GM11168 (cell line): Measurements from ENCODE around the gene OR1L6.

Experiments
- in situ Hi-C: fragments of 300-500 bp; cut with MboI; formaldehyde crosslinking; loops from one replicate; pipeline ENCODE4 v1.12.0; 2022; ENCODE audit warnings: low sequenced_read_pairs; ENCODE audit not compliant: unreplicated experiment

OR1L6 gene, protein sequence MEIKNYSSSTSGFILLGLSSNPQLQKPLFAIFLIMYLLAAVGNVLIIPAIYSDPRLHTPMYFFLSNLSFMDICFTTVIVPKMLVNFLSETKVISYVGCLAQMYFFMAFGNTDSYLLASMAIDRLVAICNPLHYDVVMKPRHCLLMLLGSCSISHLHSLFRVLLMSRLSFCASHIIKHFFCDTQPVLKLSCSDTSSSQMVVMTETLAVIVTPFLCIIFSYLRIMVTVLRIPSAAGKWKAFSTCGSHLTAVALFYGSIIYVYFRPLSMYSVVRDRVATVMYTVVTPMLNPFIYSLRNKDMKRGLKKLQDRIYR

DNA sequence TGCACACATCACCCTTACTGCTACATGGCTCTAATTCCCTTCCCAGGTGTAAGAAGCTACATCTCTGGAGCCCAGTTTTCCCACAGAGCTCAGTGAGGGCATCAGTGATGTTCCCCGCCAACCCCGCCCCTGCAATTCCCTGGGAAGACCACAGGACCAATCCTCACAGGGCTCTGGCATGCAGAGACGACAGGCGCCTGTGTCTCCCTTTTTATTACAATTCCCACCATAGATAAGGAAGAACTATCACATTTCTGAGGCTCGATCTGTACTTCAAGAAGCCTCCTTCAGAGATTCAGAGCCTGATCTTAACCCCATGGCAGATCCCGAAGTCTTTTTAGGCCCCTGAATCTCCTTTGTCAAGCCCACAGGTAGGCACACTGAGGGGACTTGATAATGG lies at the start of gene OR1L6:
OR1L6 (plus strand) TSS at position 301 of the 400 bp plus-strand sequence. CDS start 7,545 bp downstream, outside the sequence.
- in situ Hi-C loops = no loop called here

DNA sequence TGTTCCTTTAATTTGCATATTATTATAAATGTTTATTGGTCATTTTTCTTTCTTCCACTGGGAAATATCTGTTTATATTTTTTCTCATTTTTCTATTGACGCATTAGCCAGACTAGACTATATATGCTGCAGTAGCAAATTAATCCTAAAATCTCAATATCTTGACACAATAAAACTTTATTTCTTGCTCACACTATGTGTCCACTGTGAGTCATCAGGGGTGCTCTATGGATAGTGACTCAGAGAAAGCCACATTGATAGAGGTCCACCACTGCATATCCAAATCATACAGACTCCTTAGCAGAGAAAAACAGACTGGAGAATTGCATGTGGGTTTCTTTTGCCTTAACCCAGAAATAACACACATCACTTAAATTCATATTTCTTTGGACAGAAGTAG lies 46.4 kb upstream of the OR1L6 start:
- in situ Hi-C loops = no loop called here

GRCh38 chr9:122718038-122718437 lies 24.1 kb upstream of the OR1L6 start:
- in situ Hi-C loops = no loop called here

DNA sequence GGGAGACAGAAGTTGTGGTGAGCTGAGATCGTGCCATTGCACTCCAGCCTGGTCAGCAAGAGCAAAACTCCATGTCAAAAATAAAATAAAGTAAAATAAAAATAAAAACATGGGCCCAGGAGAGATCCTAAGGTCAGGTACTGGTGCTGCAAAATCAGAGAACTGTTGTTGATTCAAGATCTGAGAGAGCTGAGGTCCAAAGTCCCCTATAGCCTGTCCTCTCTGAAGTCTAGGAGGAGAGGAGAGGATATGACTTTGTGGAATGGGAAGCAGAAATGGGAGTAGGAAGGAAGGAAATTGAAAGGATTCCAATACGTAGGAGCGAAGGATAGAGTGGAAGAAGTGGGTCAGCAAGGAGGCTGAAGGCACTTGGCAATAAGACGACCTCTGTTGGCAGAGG lies 22.9 kb upstream of the OR1L6 start:
- in situ Hi-C loops = no loop called here

DNA sequence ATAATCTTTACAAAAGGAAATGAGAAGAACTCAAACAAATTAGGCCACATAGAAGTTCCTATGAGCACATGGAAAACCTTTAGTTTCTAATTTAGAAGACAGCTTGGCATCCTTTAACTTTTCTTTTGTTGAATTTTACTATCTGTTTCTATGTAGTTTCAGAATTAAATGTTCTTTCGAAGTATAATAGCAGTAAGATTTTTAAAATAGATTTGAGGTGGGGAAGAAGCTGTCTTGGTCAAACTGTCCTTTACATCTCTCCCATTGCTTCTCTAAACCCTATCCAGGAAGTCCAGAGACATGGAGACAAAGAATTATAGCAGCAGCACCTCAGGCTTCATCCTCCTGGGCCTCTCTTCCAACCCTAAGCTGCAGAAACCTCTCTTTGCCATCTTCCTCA lies 18.4 kb upstream of the OR1L6 start, which contains the start of gene OR1L4:
OR1L4 (plus strand) TSS at position 301 of the 400 bp plus-strand sequence; CDS start at position 301, 0 bp downstream.
- in situ Hi-C loops = no loop called here

- in situ Hi-C loops = no loop called here
Measured at GRCh38 chr9:122754825-122755224, 12.7 kb downstream of the OR1L6 start.

DNA sequence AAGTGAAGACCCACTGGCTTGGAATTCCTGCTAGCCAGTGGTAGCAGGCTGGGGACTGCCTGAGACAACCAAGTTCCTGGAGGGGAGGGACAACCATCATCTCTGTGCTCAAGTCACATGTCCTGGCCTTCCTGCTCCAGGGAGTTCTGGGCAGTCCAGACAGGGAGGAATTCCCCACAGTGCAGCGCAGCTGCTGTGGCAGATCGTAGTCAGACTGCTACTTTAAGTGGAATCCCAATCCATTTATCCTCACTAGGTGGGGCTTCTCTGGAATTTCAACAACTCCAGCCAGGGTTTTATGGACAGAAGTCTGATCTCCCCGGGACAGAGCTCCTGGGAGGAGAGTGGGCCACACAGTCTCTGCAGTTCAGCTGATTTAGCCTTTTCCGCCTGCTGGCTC lies 25.7 kb downstream of the OR1L6 start:
- in situ Hi-C loops = no loop called here

DNA sequence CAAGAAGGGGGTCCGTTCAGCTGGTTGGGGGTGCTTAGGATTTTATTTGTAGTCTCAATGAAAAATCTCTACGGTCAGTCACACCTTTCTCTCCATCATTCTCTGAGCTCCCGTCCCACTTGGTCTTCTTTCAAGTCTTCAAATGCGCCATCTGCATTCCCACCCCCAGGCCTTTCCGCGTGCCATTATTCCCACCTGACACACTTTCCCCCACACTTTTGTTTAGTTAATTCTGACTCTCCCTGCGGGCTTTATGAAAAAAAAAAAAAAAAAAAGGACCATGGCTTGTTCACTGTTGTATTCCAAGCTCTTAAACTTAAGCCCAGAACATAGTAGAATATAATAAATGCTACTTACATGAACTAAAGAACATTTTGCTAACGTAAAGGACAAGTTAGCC lies 34.9 kb downstream of the OR1L6 start:
- in situ Hi-C loops = no loop called here

DNA sequence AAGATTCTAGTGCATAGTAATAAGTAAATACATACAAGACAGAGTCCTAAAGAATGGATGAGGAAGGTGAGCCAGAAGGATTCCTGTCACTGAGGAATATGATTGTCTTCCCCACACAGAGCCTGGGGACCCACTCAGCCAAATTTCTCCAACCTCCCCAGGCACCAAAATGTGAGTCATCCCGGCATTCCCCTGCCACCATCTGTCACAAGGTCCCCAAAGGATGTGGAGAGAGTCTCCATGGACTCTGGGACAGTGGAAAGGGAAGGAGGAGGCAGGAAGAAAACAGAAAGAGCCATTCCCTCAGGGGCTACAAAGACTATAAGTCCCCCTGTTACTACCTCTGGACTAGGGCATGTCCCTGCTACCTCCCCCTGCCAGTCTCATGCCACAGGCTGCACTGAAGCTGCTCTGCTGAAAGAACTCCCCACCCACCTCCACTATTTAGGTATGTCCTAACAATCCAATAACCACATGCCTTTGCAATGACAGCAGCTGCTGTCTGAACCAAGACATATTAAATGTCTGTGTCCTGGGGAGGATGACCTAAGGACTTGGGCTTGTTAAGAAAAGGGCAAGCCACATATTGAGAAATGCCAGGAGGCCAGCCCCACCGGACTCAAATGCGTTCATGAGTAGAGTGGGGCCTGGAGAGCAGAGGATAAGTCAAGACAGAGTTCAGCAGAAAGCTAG lies 36.0 kb downstream of the OR1L6 start:
- in situ Hi-C loops = no loop called here

GRCh38 chr9:122779181-122779580 lies 37.1 kb downstream of the OR1L6 start:
- in situ Hi-C loops = no loop called here

- in situ Hi-C loops = no loop called here
Measured at GRCh38 chr9:122780026-122780425, 37.9 kb downstream of the OR1L6 start.

DNA sequence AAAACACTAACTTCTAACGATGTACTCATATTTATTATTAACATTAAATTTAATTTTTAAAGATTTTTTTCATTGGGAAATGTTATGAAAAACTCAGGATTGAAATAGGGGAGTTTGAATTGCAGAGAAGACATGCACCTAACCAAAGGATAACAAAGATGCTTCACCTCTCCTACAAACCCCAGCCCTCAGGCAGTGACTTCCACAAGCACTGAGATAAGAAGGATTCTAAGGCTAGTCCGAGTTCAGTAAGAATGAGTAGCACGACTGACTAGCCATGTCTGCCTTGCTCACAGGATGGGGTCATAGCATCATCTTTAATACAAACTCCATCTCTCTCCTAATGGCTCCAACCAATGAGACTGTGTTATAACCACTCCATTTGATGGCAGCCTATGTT lies 39.6 kb downstream of the OR1L6 start:
- in situ Hi-C loops = no loop called here

DNA sequence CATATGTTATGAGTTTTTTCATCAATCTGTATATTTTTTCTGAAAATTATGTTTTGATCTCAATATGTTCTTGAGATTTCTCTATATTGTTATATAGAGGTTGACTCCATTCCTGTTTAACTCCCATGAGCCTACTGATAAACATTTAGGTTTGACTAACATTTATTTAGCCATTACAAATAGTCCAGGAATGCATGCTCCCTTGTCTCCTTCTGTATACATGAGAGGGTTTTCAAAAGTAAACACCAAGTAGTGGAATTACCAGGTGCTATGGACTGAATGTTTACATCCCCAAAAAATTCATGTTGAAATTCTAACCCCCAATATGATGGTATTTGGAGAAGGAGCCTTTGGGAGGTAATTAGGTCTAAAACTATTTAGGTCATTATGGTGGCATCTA lies 43.2 kb downstream of the OR1L6 start:
- in situ Hi-C loops = no loop called here

DNA sequence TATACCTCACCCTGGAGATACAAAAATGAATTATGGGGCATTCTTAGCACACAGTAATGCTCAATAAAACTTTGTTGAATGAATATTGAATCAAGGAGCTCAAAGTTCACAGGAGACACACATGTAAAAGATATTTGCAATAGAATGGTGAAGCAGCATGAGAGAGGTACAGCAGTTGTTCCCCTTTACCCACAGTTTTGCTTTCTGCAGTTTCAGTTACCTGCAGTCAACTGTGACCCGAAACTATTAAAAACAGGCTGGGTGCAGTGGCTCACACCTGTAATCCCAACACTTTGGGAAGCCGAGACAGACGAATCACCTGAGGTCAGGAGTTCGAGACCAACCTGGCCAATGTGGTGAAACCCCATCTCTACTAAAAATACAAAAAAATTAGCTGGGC lies 44.2 kb downstream of the OR1L6 start:
- in situ Hi-C loops = no loop called here

DNA sequence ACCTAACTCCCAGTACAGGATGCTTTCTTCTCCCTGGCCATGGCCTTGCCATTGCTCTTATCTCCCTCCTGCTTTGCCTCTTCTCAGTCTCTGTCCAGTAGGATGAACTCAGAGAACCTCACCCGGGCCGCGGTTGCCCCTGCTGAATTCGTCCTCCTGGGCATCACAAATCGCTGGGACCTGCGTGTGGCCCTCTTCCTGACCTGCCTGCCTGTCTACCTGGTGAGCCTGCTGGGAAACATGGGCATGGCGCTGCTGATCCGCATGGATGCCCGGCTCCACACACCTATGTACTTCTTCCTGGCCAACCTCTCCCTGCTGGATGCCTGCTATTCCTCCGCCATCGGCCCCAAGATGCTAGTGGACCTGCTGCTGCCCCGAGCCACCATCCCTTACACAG lies 46.7 kb downstream of the OR1L6 start, which contains the start of gene OR5C1:
OR5C1 (plus strand) TSS at position 103 of the 400 bp plus-strand sequence; CDS start at position 103, 0 bp downstream.
- in situ Hi-C loops = no loop called here

DNA sequence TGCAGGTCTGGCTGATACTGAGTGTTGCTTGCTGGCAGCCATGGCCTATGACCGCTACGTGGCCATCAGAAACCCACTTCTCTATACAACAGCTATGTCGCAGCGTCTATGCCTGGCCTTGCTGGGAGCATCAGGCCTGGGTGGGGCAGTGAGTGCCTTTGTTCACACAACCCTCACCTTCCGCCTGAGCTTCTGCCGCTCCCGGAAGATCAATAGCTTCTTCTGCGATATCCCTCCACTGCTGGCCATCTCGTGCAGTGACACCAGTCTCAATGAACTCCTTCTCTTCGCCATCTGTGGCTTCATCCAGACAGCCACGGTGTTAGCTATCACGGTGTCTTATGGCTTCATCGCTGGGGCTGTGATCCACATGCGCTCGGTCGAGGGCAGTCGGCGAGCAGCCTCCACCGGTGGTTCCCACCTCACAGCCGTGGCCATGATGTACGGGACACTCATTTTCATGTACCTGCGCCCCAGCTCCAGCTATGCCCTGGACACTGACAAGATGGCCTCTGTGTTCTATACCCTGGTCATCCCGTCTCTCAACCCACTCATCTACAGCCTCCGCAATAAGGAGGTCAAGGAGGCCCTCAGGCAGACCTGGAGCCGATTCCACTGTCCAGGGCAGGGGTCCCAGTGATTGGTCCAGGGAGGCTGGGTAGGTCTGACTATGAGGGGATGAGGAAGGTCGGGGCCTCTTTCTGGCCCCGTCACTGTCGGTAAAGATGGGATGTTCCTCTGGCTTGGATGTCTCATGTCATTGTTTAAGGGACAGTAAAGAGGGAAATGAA lies 47.3 kb downstream of the OR1L6 start:
- in situ Hi-C loops = no loop called here

DNA sequence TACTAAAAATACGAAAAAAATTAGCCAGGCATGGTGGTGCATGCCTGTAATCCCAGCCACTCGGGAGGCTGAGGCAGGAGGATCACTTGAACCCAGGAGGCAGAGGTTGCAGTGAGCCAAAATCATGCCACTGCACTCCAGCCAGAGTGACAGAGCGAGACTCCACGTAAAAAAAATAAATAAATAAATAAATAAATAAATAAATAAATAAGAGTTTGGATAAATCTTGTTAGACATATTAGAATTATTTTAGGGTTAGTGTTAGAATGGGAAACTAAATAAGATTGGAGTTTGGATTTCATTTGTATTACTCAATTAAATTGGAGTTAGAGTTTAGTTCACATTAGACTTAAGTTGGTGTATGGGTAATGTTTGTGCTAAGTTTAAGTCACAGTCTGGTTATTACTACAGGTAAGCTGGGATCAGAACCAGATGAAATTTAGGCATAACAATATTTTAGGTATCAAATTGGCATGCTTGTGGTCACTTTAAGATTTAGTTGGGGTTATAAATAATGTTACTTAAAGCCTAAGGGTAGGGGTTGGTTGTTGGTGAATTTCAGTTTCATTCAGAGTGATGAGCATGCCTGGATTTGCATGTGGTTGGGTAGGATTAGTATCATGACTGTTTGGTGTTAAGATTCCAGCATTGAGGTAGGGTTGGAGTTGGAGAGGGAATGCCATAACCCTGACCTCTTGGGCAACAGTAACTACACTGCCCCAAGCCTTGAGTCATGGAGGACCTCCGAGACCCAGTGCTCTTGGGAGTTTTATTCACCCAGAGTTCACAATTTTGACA lies 50.0 kb downstream of the OR1L6 start:
- in situ Hi-C loops = no loop called here

- in situ Hi-C loops = no loop called here
Measured at GRCh38 chr9:122797316-122798063, 55.4 kb downstream of the OR1L6 start.
